Measurements from ENCODE around the gene ITSN1.

- no peak for TF ChIP-seq ESRRG (CRISPR knock-in tag; IDR thresholded peaks at IDR 0.05)
- no peak for TF ChIP-seq CREB5 (CRISPR knock-in tag; IDR thresholded peaks at IDR 0.05; ENCODE audit: low read depth)
- TF ChIP-seq ISL1 (CRISPR knock-in tag; IDR thresholded peaks at IDR 0.05), result no peak
- TF ChIP-seq PPARA (CRISPR knock-in tag; IDR thresholded peaks at IDR 0.05; ENCODE audit: borderline replicate concordance), result no peak
- TF ChIP-seq ZNF565 (CRISPR knock-in tag; conservative IDR thresholded peaks at IDR 0.05; ENCODE audit: low read depth), result no peak
- TF ChIP-seq ZFP3 (CRISPR knock-in tag; IDR thresholded peaks at IDR 0.05), result no peak
- TF ChIP-seq ZNF8 (CRISPR knock-in tag; IDR thresholded peaks at IDR 0.05), result no peak
- no peak for TF ChIP-seq PATZ1 (CRISPR knock-in tag; IDR thresholded peaks at IDR 0.05; ENCODE audit: borderline replicate concordance)
- TF ChIP-seq GLIS3 (CRISPR knock-in tag; IDR thresholded peaks at IDR 0.05), result no peak
- no peak for TF ChIP-seq TSHZ2 (CRISPR knock-in tag; IDR thresholded peaks at IDR 0.05)
- TF ChIP-seq ARNTL (CRISPR knock-in tag; IDR thresholded peaks at IDR 0.05; ENCODE audit: borderline replicate concordance, low read depth), result no peak
These were observed 255.4 kb downstream of the ITSN1 start for GRCh38 chr21:33897739-33898138.
